RWPE1 (cell line): ENCODE results near the gene LAMA2.

Source experiments
- CTCF ChIA-PET: fragments of 350-600 bp; sonication (Branson Sonifier 250); formaldehyde crosslinking; extraction: SDS; loops from one replicate; lab custom pipeline; 2021; lab: Yijun Ruan, JAX
- POLR2A ChIA-PET: fragments of 400-600 bp; formaldehyde crosslinking; extraction: SDS; loops from one replicate; lab custom pipeline; 2020; ENCODE audit warnings: antibody characterized with exemption; ENCODE audit not compliant: low non-redundant PET; lab: Yijun Ruan, JAX
- DNase-seq: peaks from one replicate; pipeline ENCODE4 v3.0.0; 2012; ENCODE audit warnings: low spot score
- H3K27ac ChIP-seq: fragments of 450-650 bp; 2 replicates; pipeline ENCODE4 v1.5.1; 2017
- TF ChIP-seq, protein P1 (sequence below): fragments of 450-650 bp; conservative IDR thresholded peaks from 2 replicates; pipeline ENCODE4 v1.5.1; 2017; ENCODE audit warnings: low read depth, mild to moderate bottlenecking

LAMA2 gene

DNA sequence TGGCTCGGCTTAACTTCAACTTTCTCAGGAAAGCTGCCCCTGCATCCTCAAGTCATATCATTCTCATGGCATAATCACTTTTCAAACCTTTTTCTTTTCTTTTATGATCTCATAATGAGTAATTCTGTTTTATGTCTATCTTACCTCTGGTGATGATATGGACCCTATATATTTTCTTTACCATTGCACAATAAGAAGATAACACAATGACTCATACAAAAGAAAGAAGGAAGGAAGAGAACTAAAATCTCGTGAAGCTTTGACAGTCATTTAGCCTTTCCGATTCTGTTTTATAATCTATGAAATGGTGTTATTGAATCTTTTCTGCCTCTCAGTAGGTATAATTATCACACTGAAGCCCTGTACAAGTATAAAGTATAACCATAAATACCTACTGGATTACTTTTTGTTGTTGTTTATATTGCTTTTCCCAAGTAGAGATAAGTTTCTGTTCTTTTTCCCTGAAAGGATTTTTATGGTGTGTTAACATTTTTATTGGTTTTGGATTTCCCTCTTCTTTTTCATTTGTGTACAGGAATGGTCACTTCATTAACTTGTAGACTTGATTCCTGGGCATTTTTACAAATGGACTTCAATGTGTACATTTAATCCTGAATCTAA, 300.9 kb downstream of the LAMA2 start:
- POLR2A ChIA-PET = no interaction called here
- H3K27ac ChIP-seq = no peak overlapping the region
- TF ChIP-seq, protein P1, sequence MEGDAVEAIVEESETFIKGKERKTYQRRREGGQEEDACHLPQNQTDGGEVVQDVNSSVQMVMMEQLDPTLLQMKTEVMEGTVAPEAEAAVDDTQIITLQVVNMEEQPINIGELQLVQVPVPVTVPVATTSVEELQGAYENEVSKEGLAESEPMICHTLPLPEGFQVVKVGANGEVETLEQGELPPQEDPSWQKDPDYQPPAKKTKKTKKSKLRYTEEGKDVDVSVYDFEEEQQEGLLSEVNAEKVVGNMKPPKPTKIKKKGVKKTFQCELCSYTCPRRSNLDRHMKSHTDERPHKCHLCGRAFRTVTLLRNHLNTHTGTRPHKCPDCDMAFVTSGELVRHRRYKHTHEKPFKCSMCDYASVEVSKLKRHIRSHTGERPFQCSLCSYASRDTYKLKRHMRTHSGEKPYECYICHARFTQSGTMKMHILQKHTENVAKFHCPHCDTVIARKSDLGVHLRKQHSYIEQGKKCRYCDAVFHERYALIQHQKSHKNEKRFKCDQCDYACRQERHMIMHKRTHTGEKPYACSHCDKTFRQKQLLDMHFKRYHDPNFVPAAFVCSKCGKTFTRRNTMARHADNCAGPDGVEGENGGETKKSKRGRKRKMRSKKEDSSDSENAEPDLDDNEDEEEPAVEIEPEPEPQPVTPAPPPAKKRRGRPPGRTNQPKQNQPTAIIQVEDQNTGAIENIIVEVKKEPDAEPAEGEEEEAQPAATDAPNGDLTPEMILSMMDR = no peak

DNA sequence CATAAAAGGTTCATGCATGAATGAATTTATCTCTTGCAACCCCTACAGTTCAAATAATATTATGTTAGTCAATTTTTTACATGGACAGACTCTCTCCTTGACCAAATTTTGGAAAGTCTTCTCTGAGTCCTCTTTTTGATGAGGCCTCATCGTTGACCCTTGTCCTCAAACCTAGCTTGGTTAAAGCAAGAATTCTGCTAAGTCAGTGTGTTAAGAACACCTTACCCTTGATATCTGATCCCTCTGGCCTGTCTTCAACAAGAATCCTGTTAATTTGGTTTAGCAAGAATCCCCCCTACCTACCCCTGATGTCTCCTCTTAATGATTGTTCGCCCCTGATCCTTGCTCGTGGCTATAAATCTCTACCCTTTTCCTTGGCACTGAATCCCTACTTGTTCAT, 301.4 kb downstream of the LAMA2 start:
- POLR2A ChIA-PET = no interaction called here
- TF ChIP-seq, protein P1 = no peak
- DNase-seq = no peak
- no peak overlapping the region for H3K27ac ChIP-seq
- CTCF ChIA-PET = no interaction called here

More for the DNA sequence above, 300.9 kb downstream of the LAMA2 start:
- peak; percentile 56 for DNase-seq
- CTCF ChIA-PET = no interaction called here

DNA sequence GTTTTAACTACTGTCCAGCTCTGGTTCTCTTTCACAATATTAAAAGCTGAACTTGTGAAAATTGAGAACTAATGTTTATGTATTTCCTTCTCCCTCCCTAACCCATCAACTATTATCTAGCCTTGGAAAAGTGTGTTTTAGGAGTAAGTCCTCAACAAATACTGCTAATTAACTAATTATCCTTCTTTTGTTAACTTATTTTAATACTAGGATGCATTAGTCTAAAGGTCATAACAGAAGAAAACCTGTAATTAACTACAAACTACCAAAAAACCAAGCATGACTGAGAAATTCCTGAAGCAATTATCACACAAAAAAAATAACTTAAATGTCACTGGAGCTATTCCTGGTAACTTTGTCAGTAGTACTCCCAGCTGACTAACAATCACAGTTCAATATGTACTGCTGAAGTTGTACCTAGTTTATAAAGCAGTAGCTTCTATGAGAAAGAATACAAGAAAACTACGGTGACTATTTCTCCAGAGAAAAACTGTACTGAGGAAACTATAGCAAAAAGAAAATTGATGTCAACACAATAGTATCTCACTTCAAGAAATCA, 301.9 kb downstream of the LAMA2 start:
- no peak overlapping the region for H3K27ac ChIP-seq
- DNase-seq = no peak
- POLR2A ChIA-PET = no interaction called here
- CTCF ChIA-PET = interaction anchor here (0.7 kb wide), 1 partner anchor 1599 kb away, joined by 3 read pairs; no protein-coding TSS in a partner anchor
- TF ChIP-seq, protein P1 = no peak

DNA sequence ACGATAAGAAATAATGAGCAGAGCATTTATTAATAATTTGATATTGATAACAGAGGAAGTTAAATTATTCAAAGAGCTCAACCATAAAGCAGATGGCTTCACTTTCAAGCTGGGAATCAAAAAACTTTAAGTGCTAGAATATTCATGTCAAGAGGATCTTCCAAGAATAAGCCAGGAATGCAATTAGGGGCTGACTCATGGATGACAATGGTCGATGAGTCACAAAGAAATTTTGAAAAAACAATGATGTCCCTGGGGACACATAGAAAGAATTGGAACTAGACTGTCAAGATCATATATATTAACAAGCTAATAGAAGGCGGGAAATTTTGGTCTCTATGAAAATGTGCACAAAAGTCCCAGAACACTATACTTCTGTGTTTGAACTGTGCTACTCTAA, 304.1 kb downstream of the LAMA2 start:
- ChIA-PET CTCF (no interaction called here), POLR2A (no interaction called here)
- peak; percentile 55 for DNase-seq
- TF ChIP-seq, protein P1 = no peak
- H3K27ac ChIP-seq = no peak overlapping the region

DNA sequence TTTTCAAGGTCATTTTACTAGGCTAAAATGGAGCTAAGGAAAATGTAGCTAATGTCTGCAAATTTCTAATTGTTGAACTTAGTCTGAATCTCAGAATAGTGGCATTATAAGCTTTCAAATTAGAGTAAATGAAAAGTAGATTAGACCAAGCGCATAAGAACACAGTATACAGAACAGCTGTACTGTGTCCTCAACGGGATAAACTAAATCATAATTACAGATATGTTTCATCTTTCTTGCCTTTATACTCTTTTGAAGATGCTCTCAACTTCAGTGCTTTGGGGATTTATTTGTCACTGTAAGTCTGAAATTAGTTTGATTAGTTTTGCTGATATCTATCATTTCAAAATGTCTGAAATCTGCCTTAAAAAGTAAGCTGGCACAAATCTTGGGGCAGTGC, 305.4 kb downstream of the LAMA2 start:
- TF ChIP-seq, protein P1 = no peak

DNA sequence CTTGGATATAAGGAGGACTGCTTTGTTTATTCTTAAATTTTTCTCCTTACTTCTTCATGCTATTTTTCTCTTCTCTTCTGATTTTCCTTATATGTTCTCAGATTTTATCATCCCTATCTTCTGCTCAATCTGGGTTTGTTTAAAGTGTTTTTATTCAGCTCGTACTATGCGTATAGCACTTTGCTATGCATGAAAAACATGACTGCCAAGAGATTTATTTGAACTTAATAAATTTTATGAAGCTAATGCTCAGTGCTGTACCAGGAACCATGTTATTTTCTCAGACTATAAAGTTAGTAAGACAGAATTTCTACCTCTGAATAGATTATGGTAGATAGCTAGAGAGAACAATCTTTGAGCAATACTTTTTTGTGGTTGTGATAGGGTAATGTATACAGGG, 305.9 kb downstream of the LAMA2 start:
- POLR2A ChIA-PET = no interaction called here
- DNase-seq = no peak
- TF ChIP-seq, protein P1 = no peak
- no peak overlapping the region for H3K27ac ChIP-seq
- CTCF ChIA-PET = interaction anchor here (1.1 kb wide), 1 partner anchor 29 kb away, joined by 3 read pairs; no protein-coding TSS in a partner anchor

More for the DNA sequence above, 305.4 kb downstream of the LAMA2 start:
- DNase-seq = no peak
- POLR2A ChIA-PET = no interaction called here
- no peak overlapping the region for H3K27ac ChIP-seq
- CTCF ChIA-PET = no interaction called here
